Measurements from ENCODE around the gene ARFGAP1.

The ARFGAP1 gene

GRCh38 chr20:63309261-63310071 is 36.9 kb downstream of the ARFGAP1 start:
- no peak for DNase-seq (ENCODE audit: low read depth)

- no peak for DNase-seq (ENCODE audit: low read depth)
These were observed 37.8 kb downstream of the ARFGAP1 start for GRCh38 chr20:63310265-63310991.

GRCh38 chr20:63311186-63311832 is 38.7 kb downstream of the ARFGAP1 start:
- no peak for DNase-seq (ENCODE audit: low read depth)

- no peak for DNase-seq (ENCODE audit: low read depth)
These were observed 39.2 kb downstream of the ARFGAP1 start for GRCh38 chr20:63311833-63312243.

- DNase-seq (ENCODE audit: low read depth): no peak
These were observed 39.7 kb downstream of the ARFGAP1 start for GRCh38 chr20:63312273-63312672.

GRCh38 chr20:63312690-63313348 is 40.2 kb downstream of the ARFGAP1 start:
- no peak for DNase-seq (ENCODE audit: low read depth)

GRCh38 chr20:63313349-63314014 is 40.9 kb downstream of the ARFGAP1 start:
- no peak for DNase-seq (ENCODE audit: low read depth)

GRCh38 chr20:63314015-63314471 is 41.4 kb downstream of the ARFGAP1 start:
- no peak for DNase-seq (ENCODE audit: low read depth)

GRCh38 chr20:63314566-63315239 is 42.1 kb downstream of the ARFGAP1 start:
- no peak for DNase-seq (ENCODE audit: low read depth)

- no peak for DNase-seq (ENCODE audit: low read depth)
These were observed 42.7 kb downstream of the ARFGAP1 start for GRCh38 chr20:63315240-63315689.

- DNase-seq (ENCODE audit: low read depth): no peak
These were observed 43.3 kb downstream of the ARFGAP1 start for GRCh38 chr20:63315731-63316491.

GRCh38 chr20:63316502-63316921 is 43.9 kb downstream of the ARFGAP1 start:
- DNase-seq (ENCODE audit: low read depth): no peak

GRCh38 chr20:63317061-63317460 is 44.4 kb downstream of the ARFGAP1 start:
- DNase-seq (ENCODE audit: low read depth): no peak

GRCh38 chr20:63317601-63318291 is 45.1 kb downstream of the ARFGAP1 start:
- no peak for DNase-seq (ENCODE audit: low read depth)

GRCh38 chr20:63318391-63319163 is 46.0 kb downstream of the ARFGAP1 start:
- DNase-seq (ENCODE audit: low read depth): no peak

- no peak for DNase-seq (ENCODE audit: low read depth)
These were observed 46.8 kb downstream of the ARFGAP1 start for GRCh38 chr20:63319164-63320040.

GRCh38 chr20:63320041-63320511 is 47.5 kb downstream of the ARFGAP1 start:
- no peak for DNase-seq (ENCODE audit: low read depth)
